GM23248 (cell line): ENCODE results near the gene HOXA9.

Source experiments
- EZH2 ChIP-seq: fragments of 200-600 bp; sonication (generic); IDR thresholded peaks from 2 replicates; pipeline ENCODE4 v1.6.1; 2018; ENCODE audit warnings: antibody characterized with exemption, mild to moderate bottlenecking; ENCODE audit not compliant: insufficient read depth, poor library complexity, severe bottlenecking
- EZH2phosphoT487 ChIP-seq: fragments of 200-600 bp; sonication (generic); IDR thresholded peaks from 2 replicates; pipeline ENCODE4 v1.6.1; 2018; ENCODE audit warnings: antibody characterized with exemption, moderate library complexity, mild to moderate bottlenecking, low read depth; ENCODE audit not compliant: insufficient read depth

GRCh38 chr7:27138472-27138871 lies 26.9 kb downstream of the HOXA9 start:
- TF ChIP-seq EZH2 = no peak
- no peak for TF ChIP-seq EZH2phosphoT487
